Left hindlimb (tissue), 1 donor: ENCODE results near the gene SLC35C1.
"Not testable (repeated sequence)": the region's sequence is repeated elsewhere in the genome, so short reads cannot be mapped to it uniquely, and the experiment has no call there.

Experiments used
- DNase-seq: peaks from one replicate; pipeline ENCODE4 v3.0.0-alpha.2; 2018

Gene SLC35C1

DNA sequence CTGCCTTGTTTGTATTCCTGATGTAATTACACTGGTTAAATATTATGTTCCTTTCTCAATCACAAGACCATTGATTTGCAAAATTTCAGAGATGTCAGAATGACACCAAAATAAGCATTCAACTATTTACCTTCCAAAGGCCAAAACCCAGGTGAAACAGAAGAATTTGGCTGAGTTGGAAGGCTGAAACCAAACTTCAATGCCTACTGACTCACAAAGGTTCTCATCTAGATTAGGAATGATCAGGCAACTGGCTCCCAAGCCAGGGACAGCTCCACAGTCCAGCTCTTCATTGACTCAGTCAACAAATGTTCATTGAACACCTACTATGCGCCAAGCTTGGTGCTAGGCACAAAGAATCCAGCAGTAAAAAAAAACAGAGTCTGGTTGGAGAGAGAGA lies 13.4 kb upstream of the SLC35C1 start:
- no peak for DNase-seq

DNA sequence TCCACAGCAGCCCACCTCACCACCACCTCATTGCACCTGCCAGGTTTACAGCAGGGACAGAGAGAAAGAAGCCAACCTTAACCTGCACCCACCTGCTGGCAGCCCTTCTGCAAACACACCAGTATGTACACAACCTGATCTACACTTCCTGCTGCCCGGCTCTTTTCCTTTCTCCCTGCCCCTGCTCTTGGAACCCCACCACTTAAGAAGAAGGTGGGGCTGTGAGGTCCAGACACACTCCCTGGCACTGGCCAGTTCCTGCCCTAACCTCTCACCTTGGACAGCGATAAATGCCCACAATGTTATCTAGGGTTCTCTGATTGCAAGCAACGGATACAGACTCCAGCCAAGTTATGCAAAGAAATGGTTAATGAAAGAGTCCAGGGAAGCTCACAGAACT lies 10.8 kb upstream of the SLC35C1 start:
- no peak for DNase-seq

DNA sequence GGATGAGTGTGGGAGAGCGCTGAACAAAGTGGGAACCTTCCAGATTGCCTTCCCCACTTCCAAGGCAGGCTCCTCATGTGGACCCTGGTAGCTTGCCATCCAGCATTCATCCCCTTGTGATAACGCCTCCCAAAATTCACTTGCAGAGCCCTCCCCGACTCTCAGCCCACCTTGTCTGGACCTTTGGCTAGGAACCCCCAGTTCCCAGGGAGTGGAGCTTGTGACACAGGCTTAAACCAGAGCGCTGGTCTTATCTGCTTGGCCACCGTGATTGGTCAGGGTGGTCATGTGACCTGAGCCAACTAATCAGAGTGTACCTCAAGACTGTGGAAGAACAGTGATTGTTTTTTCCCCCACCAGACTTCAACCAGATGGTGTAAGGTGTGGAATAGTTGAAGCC lies 9.6 kb upstream of the SLC35C1 start:
- DNase-seq: no peak

DNA sequence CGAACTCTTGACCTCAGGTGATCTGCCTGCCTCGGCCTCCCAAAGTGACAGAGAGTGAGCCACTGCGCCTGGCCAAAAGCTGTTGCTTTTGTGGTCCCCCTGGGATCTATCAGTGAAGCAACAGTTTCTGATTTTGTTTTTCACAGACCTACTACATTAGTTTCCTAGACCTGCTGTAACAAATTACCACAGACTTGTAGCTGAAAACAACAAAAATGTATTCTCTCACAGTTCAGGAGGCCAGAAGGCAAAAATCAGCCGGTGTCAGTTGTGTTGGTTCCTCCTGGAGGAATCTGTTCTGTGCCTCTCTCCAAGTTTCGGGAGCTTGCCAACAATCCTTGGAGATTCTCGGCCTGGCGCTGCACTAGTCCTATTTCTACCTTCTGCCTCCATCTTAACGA lies 8.5 kb upstream of the SLC35C1 start:
- DNase-seq: no peak

DNA sequence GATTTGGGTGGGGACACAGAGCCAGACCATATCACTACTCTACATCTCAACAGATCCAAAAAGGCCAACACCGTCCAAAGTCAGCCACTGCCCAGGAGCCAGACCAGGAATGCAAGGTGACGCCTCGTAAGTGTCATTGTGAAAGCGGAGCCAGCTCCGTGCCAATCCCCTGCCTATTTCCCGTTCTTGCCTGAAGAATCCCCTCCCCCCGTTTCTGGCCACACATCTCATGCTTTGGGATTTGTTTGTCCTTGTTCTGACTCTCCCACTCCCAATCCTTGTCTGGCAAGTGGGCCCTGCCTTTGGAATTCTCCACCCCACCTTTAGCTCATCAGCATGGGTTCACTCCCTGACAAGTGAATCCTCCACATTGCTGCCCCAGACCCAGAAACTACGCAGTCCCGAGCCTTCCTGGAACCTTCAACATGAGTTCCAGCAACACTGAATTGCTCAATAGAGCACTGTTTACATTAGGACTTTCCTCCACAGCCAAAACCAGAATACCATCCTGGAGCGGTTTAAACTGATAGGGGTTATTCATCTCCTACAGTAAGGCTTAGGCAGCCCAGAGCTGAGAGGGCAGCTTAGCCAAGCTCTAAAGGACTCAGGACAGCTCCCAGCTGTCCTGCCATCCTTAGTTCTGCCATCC lies 6.0 kb upstream of the SLC35C1 start:
- no peak for DNase-seq

DNA sequence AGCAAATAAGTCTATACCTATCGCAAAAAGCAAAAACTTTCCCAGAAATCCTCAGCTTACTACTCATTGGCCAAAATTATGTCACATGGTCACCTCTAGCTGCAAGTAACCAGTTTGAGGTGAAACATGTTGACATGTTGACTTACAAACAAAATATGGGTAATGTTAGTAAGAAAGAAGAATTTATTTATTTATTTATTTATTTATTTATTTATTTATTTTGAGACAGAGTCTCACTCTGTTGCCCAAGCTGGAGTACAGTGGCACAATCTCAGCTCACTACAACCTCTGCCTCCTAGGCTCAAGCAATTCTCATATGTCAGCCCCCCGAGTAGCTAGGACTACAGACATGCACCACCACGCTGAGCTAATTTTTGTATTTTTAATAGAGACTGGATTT lies 5.4 kb upstream of the SLC35C1 start:
- DNase-seq: no peak

DNA sequence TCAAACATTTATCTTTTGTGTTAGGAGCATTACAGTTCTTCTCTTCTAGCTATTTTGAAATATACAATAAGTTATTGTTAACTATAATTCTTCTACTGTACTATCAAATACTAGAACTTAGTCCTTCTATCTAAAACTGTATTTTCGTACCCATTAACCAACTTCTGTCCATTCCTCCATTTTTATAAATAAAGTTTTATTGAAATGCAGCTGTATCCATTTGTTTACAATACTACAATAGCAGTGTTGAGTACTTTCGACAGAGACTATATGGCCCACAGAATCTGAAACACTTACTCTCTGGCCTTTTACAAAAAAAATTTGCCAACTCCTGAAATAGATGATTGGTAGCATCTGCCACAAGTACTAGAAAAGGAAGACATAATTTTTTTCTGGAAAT lies 4.7 kb upstream of the SLC35C1 start:
- no peak for DNase-seq

DNA sequence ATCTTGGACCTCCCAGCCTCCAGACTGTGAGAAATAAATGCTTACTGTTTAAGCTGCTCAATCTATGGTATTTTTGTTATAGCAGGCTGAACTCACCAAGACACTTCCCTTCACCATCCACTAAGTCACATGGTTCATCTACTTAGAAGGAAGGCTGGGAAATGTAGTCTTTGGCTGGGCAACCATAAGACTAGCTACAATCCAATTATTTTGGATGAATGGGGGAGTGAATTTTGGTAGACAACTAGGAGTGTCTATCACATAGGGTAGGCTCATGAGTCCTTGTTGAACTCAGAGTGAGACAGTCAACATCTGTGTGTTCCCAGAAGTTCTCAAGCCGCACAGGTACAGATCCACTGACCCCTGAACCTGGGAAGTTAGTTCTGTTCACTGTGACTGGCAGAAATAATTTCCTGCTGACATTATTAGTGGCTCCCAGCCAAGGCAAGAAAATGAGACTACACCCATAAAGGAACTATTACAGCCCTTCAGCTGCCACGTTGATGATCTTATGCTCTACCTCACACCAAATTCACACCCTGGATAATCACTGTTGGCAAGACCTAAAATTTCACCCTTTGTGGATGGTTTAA lies 3.1 kb upstream of the SLC35C1 start:
- DNase-seq: no peak

DNA sequence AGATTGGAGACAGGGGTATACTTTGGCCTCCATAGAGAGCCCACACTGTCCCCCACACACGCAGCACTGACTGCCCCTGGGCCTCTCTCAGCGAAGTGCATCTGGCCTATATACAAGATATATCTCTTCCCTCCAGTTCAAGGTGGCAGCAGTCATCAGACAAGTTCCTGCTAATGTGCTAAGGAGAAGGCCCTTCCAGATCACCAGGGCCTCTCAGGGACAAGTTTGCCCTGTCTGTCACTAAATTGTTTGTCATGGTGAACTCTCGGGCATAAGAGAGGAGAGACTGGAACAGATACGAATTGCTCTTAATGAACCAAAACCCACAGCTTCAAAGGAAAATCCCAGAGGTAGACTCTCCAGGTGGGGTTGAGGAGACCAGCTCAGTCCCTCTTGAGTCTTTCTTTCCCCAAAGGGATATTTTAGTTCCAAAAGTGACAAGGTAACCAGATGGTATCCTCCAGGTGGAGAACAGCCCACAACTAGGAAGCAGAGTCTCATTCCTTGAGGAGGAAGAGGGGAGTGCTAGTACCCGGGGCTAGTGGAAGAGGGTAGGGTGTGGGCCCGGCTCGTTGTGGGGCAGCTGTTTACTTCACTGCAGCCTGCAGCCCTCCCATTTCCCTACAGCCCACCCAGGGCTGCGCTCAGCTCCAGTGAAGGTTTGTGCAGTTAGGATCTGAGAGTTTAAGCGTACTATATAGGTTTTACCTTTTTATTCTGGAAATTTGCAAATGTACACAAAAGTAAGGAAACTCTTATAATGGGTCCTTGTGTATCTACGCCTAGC lies 2.2 kb upstream of the SLC35C1 start:
- DNase-seq: no peak

DNA sequence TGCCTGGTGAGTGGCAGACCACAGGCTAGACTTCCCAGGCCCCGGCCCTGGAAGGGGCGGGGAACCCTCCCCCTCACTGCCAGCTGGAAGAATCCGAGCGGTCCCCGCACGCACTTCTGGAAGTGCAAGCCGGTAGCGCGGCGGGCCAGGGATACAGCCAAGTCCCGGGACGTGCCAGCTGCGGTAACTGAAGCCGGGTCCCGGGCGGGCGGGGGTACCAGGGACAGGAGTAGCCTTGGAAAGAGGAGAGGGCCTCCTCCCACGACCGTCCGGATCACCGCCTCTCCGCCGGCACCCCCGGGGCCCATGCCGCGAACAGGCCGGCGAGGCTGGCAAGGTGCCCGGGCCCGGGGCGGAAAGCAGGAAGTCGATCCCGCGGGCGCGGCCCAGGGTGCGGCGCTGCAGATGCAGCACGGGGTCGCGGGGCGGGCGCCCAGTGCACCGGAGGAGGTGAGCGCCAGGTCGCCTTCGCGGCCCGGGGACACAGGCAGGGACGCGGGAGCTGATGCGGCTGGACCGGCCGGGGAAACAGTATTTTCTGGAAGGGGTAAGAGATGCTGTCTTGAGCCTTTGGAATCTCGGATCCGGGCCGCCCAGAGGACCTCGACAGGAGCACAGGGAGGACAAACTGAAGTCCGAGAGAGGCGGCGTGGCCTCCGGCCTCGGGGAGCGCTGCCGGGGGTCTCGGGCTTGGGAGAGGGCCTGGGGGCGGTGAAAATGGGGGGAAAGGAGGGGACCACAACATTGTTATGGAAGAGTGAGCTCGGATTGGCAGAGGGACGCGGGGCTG lies 783 bp upstream of the SLC35C1 start:
- peak; percentile 86 for DNase-seq

DNA sequence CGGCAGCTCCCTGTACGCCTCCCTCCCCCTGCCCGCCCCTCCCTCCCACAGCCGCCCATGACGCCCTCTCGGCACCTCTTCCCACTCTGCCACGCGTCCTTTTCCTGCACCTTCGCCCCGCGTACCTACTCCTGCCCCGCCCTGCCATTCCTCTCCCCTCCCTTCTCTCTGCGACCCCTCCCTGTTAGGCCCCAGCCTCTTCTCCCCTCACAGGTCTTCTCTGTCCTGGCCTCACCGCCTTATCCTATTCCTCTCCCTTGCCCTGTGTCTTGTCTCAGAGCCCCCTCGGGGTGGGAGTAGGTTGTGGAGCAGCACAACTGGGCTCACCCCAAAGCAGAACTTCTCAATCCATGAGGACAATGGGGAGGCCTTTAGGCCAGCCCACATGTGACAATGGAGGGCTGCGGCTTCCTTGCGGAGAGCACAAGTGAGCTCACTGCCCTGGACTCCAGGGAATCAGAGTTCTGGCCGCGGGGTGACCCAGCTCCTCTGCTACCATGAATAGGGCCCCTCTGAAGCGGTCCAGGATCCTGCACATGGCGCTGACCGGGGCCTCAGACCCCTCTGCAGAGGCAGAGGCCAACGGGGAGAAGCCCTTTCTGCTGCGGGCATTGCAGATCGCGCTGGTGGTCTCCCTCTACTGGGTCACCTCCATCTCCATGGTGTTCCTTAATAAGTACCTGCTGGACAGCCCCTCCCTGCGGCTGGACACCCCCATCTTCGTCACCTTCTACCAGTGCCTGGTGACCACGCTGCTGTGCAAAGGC lies 539 bp downstream of the SLC35C1 start:
- peak; percentile 59 for DNase-seq

DNA sequence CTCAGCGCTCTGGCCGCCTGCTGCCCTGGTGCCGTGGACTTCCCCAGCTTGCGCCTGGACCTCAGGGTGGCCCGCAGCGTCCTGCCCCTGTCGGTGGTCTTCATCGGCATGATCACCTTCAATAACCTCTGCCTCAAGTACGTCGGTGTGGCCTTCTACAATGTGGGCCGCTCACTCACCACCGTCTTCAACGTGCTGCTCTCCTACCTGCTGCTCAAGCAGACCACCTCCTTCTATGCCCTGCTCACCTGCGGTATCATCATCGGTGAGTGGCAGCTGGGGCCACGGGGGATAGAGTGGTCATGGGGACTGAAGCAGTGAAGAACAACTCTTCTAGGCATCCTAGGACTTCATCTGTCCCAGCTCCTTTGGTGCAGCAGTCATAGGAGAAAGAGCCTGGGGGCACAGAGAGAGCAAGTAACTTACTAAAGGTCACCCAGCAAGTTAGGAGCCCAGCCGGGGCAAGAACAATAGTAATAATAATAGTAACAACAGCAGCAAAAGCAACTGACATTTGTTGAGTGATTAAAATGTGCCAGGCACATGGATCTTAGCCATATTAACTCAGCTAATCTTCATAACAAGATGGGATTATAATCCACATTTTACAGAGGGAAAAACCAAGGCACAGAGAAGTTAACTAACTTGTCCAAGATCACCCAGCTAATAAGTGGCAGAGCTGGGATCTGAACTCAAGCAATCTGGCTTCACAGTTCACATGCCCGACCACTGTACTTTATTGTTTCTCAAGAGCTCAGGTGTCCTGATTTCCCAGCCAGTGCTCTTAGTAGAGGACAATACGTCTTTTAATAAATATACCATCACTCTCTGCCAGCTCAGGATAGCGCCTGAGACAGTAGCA lies 1.4 kb downstream of the SLC35C1 start:
- no peak for DNase-seq

DNA sequence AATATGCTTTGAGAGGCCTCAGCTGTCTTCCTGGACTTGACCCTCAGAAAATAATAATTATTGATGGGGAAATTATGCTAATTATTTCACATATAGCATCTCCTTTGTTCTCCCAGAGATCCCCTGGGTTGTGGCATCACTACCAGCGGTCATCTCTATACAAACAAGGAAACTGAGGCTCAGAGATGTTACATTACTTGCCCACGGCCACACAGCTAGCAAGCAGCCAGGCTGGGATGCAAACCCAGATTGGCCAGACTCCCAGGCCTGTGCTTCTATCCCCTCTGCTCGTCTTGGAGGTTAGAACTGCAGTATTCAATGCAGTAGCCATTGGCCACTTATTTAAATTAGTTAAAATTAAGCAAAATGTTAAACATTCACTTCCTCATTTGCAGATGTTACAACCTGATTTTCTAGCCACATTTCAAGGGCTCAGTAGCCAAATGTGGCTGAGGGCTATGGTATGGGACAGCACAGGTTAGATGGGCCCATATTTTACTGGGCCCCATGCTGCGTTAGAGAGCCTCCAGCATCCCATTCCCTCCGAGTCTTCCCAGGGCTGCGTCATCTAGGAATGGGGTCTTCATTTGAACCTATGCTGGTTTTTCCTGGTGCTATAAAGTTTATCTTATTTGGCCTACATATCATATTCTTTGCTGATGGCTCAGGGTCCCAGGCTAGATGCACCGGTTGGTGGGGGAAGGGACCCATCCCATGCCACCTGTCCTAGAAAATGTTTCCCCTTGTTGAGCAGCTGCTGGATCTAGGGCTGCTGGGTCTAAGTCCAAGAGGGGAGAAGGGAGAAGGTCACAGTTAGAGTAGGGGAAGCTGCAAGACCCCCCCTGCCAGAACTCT lies 2.2 kb downstream of the SLC35C1 start:
- no peak for DNase-seq

DNA sequence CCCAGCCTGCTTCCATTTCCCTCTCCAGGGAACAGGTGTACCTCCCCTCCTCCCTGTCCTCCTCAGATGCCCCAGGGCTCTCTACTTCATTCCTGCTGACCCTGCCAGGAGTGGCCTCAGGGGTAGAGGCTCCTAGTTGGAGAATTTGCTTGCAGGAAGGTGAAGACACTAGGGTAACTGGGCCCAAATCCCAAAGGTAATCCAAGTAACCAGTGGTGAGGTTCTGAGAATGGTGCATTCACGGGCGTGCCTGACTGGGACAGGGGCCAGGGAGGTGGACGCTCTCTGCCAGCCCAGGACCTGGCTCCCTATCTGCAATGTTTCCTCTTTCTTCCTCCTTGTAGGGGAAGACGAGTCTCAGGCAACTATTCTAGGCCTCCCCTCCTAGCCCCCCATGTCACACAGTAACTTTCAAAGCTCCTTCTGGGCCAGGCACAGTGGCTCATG lies 2.9 kb downstream of the SLC35C1 start:
- DNase-seq: no peak

DNA sequence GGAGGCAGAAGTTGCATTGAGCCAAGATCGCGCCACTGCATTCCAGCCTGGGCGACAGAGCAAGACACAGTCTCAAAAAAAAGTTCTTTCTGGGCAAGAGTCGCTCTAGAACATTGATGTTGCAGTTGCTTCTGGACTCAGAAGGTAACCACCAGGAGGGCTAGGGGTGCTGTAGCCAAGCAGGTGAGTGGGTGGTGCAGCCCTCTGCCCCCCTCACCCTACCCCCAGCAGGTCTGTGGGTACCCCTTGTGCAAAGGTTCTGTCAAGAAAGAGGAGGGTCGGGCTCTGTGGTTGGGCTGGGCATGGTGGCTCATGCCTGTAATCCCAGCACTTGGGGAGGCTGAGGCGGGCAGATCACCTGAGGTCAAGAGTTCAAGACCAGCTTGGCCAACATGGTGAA lies 3.5 kb downstream of the SLC35C1 start:
- not testable (repeated sequence) for DNase-seq

DNA sequence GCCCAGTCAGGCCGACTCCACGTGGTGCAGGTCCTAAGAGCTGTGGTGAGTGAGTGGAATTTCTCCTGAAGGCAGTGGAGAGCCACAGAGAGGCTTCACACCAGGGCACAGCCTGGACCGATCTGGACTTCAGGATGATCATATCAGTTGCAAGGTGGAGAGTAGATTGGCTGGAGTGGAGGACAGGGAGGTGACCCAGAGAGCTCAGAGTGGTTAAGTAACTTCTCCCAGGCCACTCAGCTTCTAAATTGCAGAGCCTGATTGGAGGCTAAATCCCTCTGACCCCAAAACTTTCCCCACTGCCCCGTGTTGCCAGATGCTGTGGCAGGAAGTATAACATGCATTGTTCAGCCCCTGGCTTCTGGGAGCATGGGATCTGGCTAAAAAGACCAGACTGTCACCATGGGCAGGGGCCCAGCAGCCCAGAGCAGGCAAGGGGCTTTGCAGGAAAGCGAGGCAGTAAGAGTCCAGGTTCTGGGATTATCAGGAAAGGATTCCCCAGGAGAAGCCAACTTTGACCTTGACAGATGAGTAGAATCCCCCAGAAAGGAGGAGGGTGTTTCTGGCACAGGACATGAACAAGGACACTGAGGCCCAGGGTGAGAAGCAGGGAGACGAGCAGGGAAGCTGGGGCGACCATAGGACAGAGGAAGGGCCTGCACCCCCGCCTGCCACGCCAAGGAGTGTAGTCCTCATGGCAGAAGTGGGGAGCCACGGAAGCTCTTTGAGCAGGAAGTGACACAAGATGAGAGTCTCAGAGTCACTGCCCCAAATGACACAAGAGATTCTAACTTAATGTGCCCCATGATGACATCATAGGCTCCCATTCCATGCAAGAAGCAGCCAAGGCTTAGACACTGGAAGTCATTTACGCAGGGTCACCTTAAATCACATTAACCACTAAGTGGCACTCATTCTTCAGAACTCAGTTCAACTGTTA lies 4.8 kb downstream of the SLC35C1 start:
- no peak for DNase-seq

DNA sequence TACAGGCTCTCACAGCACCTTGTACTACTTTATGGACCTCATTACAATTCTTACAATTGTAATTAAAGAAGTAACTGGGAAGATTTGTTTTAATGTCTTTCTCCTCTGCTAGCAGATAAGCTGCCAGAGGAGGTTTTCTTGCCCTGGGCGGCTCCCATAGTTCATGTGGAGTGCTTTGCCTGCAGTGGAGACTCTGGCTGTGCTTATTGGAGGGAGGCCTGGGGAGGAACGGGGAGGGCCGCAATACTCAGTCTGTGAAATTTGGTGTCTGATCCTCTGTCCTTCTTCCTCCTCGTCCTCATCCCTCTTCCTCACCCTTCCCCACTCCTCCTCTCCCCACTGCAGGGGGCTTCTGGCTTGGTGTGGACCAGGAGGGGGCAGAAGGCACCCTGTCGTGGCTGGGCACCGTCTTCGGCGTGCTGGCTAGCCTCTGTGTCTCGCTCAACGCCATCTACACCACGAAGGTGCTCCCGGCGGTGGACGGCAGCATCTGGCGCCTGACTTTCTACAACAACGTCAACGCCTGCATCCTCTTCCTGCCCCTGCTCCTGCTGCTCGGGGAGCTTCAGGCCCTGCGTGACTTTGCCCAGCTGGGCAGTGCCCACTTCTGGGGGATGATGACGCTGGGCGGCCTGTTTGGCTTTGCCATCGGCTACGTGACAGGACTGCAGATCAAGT lies 5.6 kb downstream of the SLC35C1 start:
- DNase-seq: no peak

DNA sequence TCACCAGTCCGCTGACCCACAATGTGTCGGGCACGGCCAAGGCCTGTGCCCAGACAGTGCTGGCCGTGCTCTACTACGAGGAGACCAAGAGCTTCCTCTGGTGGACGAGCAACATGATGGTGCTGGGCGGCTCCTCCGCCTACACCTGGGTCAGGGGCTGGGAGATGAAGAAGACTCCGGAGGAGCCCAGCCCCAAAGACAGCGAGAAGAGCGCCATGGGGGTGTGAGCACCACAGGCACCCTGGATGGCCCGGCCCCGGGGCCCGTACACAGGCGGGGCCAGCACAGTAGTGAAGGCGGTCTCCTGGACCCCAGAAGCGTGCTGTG lies 6.1 kb downstream of the SLC35C1 start:
- DNase-seq: no peak
